HG03558 (cell line): ENCODE data around the gene TEKT4.
"Not testable (repeated sequence)": the region's sequence is repeated elsewhere in the genome, so short reads cannot be mapped to it uniquely, and the experiment has no call there.

Source experiments
- ATAC-seq: cut with Tn5 transposase; IDR thresholded peaks from one replicate; pipeline ENCODE4 v1.9.1; 2021; ENCODE audit warnings: moderate number of reproducible peaks; ENCODE audit not compliant: unreplicated experiment; ENCODE audit errors: extremely low read depth

Gene TEKT4

DNA sequence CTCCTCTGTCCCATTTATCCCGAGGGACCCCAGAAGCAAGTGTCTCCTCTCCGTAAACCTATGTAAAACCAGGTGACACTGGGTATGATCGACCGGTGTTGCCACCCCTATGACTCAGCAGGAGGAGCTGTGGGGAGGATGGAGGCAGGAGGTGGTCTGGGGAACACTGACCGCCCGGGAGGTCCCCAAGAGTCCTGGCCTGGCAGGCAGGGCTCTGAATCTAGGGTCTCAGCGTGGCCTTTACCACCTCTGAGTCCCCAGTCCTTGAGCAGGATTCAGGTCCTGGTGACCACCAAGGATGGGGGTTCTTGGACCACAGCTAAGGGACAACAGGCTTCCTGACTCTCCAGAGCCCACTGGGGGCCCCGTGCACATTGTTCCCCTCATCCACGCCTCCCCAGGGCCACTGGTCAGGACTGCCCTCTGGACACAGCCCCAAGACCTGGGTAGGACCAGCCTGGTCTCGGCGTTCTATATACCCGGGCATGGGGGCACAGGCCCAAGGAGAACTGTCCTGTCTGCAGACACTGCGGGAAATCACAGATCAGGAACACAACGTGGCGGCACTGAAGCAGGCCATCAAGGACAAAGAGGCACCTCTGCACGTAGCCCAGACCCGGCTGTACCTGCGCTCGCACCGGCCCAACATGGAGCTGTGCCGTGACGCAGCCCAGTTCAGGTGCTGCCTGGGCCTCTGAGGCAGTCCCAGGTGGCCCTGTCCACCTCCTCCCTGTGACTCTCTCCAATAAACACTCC lies 4.0 kb downstream of the TEKT4 start:
- ATAC-seq = no peak

DNA sequence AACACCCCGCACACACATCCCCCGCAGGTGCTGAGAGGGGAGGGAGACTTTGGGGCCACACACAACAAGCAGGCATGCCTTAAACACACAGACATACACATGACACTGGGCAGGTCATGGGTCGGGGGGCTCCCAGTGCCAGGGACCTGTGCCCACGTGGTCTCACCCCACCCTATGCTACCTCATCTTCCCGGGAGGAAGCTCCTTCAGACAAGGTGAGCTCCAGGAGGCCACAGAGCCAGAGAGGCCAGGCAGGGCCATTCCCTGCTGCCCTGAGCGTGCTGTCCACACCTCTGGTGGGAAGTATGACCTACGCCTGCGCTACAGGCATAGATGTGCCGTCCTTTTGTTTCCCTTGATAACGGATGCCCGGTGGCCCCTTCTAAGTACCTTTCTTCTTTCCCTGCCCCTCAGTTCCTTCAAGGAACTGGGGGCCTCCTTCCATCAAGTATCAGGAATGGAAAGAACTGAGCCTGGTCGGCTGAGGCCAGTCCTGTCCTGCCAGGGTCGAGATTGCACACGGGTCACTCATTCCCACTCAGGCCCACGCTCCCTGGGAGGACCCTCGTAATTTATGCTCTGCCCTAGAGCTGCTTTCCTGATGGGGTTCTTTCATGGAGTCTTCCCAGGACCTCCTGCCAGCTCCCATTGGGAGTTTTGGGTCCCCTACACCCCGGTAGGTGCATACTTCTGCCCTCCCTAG lies 4.7 kb downstream of the TEKT4 start:
- no peak for ATAC-seq

DNA sequence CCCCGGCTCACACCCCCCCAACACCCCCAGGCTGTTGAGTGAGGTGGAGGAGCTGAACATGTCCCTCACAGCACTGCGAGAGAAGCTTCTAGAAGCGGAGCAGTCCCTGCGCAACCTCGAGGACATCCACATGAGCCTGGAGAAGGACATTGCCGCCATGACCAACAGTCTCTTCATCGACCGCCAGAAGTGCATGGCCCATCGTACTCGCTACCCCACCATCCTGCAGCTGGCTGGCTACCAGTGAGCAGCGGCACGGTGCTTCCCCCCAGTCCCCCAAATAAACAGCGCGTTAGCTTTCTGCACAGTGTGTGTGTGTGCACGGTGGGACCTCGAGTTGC lies 5.3 kb downstream of the TEKT4 start:
- ATAC-seq = no peak

DNA sequence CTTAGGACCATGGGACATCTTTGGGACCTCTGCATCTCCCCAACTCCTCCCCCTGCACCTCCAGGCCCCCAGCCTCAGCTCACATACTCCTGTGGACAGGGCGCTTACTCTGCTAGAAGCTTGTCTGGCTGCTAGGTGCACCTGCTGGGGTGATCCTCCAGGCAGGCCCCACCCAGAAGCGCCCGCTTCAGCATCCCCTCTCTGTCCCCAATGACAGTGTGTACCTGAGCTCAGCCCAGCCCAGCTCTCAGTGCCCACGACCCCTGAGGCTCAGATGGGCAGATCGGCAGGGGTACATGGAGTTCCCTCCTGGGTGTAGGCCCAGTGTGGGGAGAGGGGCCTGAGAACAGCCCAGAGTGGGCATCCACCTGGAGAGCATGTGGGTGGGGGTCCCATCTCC lies 5.9 kb downstream of the TEKT4 start:
- ATAC-seq = no peak

DNA sequence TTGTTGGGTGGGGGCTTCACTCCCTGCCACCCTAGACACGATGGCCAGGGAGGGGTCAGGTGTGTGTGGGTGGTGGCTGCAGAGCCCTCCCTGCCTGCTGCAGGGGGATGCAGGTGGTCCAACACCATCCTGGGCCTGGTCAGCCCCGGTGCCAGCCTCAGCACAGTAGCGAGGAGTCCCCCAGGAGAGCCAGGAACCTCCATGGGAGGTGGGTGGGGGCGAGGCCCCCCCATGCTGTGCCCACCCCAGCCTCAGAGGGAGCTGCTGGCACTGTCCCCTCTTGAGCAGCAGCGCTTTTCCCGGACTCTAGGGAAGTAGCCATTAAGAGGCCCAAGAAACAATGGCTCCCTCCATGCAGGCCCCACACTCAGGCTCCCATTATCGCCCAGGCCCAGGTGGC lies 7.3 kb downstream of the TEKT4 start:
- not testable (repeated sequence) for ATAC-seq

DNA sequence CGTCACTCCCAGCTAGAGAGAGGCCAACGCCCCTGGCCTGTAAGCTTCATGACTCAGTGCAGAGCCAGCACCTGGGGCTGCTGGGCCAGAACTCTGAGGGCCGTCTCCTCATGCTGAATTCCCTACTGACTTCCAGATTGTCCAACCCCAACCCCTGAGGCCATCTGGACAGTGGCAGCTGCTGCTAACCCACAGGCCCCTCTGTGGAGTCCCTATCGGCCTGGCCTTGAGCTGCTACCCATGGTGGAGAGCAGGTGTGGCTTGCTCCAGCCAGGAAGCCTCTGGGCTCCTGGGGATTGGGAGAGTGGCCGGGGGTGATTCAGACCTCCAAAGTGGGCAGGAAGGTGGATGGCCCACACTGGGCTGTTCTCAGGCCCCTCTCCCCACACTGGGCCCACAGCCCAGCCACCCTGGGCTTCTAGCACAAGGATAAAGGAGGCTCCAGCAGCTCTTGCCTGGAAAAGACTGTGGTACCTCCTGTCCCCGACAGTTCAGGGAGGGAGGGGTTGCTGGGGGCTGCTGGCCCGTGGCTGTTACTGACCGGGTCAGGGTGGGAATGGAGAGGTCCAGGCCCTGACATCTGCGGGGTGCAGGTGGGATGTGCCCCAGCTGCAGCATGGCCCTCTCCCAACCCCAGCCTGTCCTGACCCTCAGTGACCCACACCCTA lies 8.2 kb downstream of the TEKT4 start:
- ATAC-seq = no peak

DNA sequence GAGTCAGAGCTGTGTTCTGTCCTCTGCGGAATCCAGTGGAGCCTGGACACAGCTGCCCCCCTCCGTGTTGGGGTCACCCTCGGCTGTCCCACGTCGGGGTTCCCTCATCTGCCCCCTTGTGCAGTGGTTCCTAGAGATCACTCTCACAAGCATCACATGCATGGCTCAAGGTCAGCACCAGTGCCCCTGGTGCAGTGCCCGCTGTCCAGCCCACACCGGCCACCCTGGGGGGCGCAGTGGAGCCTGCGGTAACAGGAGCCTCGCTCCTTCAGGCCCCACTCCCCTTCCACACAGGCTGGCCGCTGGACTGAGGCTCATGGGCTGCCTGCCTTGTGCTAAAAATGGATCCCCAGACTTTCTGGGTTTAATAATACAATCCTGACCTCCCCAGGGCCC lies 8.8 kb downstream of the TEKT4 start:
- ATAC-seq = no peak

DNA sequence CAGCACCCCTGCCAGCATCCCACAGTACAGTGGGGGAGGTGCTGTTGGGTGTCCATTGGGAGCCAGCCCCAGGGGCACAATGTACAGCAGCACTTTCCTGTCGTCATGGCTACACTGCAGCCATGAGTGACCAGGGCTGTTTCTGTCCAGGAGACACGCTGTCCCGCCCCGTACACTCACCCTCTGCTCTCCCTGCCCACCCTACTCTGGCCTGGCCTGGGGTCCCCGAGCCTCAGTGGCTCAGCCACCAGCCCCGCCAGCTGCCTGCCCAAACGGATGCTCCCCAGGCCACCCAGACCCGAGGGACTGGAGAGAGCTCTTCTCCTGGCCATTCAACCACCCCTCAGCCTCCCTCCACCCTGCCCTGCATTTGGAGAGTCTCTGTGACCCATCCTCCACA lies 9.3 kb downstream of the TEKT4 start:
- no peak for ATAC-seq

DNA sequence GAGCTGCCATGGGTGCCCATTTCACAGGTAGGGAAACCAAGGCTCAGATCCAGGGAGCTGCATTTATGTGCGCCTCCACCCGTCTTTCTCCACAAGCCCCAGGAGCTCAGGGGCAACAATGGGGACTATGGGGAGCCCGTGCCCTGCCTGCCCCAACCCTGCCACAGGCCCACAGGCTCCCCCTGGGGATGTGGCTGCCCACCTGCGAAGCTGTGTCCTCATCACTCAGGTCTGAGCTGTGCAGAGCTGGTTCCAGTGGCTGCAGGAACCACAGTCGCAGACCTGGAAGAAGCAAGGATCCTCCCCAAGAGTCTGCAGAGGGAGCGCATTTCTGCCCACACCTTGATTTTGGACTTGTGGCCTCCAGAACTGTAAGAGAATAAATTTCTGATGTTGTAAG lies 9.8 kb downstream of the TEKT4 start:
- no peak for ATAC-seq

DNA sequence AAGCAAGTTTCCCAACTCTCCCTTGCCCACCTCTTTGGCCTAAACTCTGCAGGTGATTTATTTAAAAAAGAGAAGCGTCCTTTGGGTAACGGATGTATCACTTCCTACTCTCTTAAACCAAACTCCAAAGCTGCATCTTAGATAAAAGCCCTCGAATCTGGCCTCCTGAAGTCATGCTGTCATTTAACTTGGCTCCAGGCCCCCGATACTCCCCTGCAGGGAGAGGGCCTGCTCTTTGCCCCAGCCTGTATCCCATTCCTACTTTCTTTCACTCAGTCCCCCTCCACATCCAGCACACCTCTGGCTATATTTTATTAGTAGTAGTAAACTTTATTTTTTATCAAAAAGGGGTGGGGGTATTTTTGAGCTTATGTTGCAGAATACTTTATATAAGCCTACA lies 19.0 kb downstream of the TEKT4 start:
- ATAC-seq = no peak

DNA sequence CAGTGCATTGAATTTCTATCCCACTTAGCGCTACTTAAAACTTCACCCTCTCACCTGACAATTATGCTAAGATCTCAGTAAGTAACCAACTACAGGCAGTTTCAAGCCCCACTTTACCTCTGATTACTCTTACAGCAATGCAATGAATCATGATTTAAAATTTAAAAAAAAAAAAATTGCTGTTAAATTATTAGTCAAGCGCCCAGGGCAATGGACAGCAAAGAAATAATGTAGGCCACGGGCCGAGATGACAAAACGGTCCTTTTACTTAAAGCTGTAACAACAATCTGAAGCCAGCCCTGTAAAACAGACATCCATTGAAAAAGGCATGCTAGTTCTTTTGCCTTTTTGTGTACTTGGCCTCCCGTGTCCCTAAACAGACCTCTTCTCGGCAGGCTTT lies 24.0 kb downstream of the TEKT4 start:
- ATAC-seq = not testable (repeated sequence)

DNA sequence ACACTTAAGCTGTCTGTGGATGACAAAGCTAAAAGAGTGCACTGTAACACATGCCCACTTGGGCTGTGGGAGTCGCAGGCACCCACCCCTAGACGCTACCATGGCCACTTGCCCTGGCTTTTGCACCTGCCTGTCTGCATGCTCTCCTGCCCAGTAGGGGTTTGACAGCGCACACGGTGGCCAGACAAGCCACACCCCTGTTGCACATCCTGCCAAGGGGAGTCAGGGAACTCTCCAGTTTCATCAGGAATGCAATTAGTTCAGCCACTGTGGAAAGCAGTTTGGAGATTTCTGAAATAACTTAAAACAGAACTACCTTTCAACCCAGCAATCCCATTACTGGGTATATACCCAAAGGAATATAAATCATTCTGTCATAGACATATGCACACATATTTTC lies 35.7 kb downstream of the TEKT4 start:
- ATAC-seq = not testable (repeated sequence)

DNA sequence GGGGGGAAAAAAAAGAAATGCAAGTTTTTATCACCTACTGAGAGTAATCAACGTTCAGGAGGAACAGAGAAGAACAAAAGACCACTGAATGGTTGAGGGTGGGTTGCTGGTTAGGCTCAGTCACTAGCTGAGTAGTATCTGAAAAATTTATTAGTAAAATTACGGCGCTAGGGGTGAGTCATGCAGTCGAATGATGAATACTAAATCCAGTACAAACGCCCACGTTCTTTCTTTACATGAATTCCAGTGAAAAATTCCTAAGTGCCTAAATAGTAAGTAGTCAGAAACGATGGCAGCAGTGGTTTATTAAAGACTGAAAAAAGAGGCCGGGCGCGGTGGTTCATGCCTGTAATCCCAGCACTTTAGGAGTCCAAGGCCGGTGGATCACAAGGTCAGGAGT lies 52.0 kb downstream of the TEKT4 start:
- no peak for ATAC-seq

DNA sequence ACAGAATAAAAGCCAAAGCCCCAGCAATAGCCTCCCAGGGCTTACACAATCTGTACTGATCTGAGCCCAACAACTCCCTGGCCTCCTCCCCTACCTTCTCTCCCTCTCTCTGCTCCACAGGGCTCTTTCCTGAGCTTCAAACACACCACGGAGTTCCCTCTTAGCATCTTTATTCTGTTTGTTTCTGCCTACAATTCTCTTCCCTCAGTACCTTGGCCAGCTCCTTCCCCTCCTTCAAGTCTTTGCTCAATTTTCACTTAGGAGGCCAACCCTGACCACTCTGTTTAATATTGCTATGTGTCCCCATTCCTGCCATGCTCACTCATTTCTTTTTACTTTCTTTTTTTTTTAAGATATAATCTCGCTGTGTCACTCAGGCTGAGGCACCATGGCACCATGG lies 53.8 kb downstream of the TEKT4 start:
- ATAC-seq = not testable (repeated sequence)
